Measurements from ENCODE around the gene GALNT15. TPM values are rescaled to one million over a fixed set of nuclear protein-coding genes. Genes with fewer than 3 reads are reported as not detected.
A peak's percentile ranks its signal among the peaks of the same experiment; 100 is the strongest.

GALNT15 gene
- total RNA-seq, 1 donor from 2014 or later, result 10.3 TPM

DNA sequence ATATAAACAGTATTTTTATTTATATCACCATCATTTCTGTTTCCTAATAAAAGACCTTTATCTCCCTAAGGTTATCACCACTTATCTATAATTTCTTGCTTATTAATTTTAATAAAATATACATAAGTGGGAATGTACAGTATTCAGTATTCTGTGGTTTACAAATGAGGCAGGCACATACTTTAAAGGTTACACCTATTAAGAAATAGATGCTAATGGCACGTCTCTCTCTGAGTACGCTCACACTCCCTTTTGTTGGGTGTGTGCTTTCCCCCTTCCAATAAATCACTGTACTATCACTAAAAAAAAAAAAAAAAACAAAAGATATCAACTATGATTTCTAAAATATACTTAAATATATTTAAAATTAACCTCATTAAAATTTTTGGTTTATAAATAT, 99.4 kb downstream of the GALNT15 start:
- intact Hi-C loops (cut with DNase I), result no loop called here
- no peak overlapping the region for H3K27ac ChIP-seq
- ATAC-seq (no peak), DNase-seq (no peak)
- no peak overlapping the region for H3K4me3 ChIP-seq
- peaks cover 50% of the 10 kb centered on the region for H3K36me3 ChIP-seq
- H3K27me3 ChIP-seq, result no peaks in the 10 kb centered on the region
- H3K4me1 ChIP-seq, result no peaks in the 10 kb centered on the region
- TF ChIP-seq, protein P1, sequence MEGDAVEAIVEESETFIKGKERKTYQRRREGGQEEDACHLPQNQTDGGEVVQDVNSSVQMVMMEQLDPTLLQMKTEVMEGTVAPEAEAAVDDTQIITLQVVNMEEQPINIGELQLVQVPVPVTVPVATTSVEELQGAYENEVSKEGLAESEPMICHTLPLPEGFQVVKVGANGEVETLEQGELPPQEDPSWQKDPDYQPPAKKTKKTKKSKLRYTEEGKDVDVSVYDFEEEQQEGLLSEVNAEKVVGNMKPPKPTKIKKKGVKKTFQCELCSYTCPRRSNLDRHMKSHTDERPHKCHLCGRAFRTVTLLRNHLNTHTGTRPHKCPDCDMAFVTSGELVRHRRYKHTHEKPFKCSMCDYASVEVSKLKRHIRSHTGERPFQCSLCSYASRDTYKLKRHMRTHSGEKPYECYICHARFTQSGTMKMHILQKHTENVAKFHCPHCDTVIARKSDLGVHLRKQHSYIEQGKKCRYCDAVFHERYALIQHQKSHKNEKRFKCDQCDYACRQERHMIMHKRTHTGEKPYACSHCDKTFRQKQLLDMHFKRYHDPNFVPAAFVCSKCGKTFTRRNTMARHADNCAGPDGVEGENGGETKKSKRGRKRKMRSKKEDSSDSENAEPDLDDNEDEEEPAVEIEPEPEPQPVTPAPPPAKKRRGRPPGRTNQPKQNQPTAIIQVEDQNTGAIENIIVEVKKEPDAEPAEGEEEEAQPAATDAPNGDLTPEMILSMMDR (IDR thresholded peaks at IDR 0.05), result no peak
- H3K9me3 ChIP-seq, result no peaks in the 10 kb centered on the region

DNA sequence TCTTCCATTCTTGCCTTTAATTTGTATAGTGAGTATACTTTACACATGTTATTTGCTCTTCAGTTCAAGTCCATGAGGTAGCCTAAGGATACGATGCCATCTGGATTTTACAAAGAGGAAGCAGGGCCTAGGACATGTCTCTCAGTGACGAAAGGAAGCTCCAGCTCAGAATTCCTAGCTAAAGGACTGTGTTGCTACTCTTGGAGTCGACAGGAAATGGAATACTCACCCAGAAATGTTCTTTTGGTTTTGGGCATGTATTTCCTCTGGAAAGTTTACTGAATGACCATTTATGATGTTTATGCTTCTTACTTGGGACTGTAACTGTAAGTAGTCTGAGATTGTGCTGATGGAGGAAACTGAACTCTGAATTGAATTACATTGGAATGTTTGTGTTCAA, 103.0 kb downstream of the GALNT15 start:
- H3K4me3 ChIP-seq, result no peak overlapping the region
- H3K36me3 ChIP-seq, result peaks cover 28% of the 10 kb centered on the region
- ATAC-seq (no peak), DNase-seq (no peak)
- TF ChIP-seq, protein P1 (IDR thresholded peaks at IDR 0.05), result no peak
- H3K27ac ChIP-seq, result no peak overlapping the region
- no peaks in the 10 kb centered on the region for H3K9me3 ChIP-seq
- H3K4me1 ChIP-seq, result no peaks in the 10 kb centered on the region
- H3K27me3 ChIP-seq, result no peaks in the 10 kb centered on the region
- intact Hi-C loops (cut with DNase I), result no loop called here

DNA sequence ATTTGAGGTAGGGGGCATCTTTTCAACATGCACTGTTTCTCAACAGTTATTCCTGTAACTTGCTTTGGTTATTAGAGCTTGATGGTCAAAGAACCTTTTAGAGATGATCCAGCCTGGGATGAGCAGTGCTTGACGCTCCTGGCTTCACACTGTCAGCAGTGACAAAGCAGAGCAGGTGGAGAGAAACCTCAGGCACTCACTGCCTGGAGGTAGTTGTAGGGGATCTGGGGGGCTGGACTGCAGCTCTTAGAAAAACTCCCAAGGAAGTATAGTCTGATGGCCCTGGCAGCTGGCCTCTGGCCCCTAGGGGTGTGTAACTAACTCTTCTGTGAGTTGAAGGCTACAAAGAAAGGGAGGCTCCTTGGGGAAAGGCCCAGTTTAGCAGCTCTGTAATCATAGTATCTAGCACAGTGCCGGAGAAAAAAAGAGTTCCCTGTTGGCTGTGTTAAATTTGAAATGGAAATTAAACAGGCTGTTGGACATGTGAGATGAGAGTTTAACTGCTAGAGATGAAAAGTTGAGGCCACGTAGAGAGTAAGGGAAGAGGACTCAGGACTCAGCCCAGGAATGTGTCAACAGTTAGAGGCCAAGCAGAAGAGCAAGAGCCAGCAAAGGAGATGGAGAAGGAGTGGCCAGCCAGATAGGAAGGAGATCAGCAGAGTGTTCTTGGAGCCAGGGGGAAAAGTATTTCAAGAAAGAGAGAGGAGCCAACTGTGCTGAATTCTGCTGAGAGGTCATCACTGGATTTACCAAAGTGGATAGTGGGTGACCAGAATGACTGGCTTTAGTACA, 104.7 kb downstream of the GALNT15 start:
- H3K36me3 ChIP-seq, result peaks cover 18% of the 10 kb centered on the region
- no peak overlapping the region for H3K27ac ChIP-seq
- no peaks in the 10 kb centered on the region for H3K4me1 ChIP-seq
- ATAC-seq (peak; percentile 45), DNase-seq (no peak)
- no peaks in the 10 kb centered on the region for H3K9me3 ChIP-seq
- intact Hi-C loops (cut with DNase I), result no loop called here
- TF ChIP-seq, protein P1 (IDR thresholded peaks at IDR 0.05), result no peak
- no peaks in the 10 kb centered on the region for H3K27me3 ChIP-seq
- no peak overlapping the region for H3K4me3 ChIP-seq

DNA sequence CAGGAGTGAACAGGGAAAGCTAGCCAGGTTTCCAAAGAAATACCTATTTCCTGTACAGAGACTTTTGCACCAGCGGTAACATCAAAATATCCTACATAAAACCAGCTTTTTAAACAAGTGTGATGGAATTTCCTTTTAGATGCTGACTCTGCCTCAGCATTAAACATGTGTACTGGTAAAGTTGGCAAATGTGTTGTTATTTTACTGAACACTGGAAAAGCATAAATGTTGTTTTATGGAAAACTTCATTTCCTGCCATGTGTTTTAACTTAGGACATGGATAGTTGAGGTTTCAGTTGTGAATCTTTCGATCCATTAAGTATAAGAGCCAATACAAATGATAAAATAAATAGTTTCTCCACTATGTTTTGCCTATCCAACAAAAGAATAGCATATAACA, 106.2 kb downstream of the GALNT15 start:
- TF ChIP-seq, protein P1 (IDR thresholded peaks at IDR 0.05), result no peak
- no peak for DNase-seq
- no peaks in the 10 kb centered on the region for H3K4me1 ChIP-seq
- ATAC-seq, result no peak
- no peak overlapping the region for H3K27ac ChIP-seq
- H3K27me3 ChIP-seq, result no peaks in the 10 kb centered on the region
- intact Hi-C loops (cut with DNase I), result no loop called here
- no peak overlapping the region for H3K4me3 ChIP-seq
- H3K9me3 ChIP-seq, result no peaks in the 10 kb centered on the region
- H3K36me3 ChIP-seq, result peaks cover 18% of the 10 kb centered on the region

Other genes starting within 250 kb of the GALNT15 start
- 29.8 TPM for gene DPH3, start 90.3 kb downstream of the GALNT15 start, total RNA-seq
- 12.8 TPM for gene OXNAD1, start 90.5 kb downstream of the GALNT15 start, total RNA-seq